AG04450 (cell line): Measurements from ENCODE around the gene FBXW7. TPM values are rescaled to one million over a fixed set of nuclear protein-coding genes. Genes with fewer than 3 reads are reported as not detected.

Experiments
- CTCF ChIA-PET: fragments of 300-600, 350-600 bp; formaldehyde crosslinking; extraction: SDS; loops from one replicate; lab custom pipeline; 2022; ENCODE audit warnings: antibody characterized with exemption, inconsistent platforms; lab: Charles Lee
- POLR2A ChIA-PET: fragments of 350-600 bp; formaldehyde crosslinking; extraction: SDS; loops from one replicate; lab custom pipeline; 2021; ENCODE audit warnings: antibody characterized with exemption, inconsistent platforms; lab: Yijun Ruan, JAX
- DNase-seq: peaks from one replicate; pipeline ENCODE4 v3.0.0-alpha.2; 2011; ENCODE audit warnings: low read depth, low spot score
- H3K27ac ChIP-seq: one replicate; pipeline ENCODE4 v1.5.1; 2012; ENCODE audit warnings: low read depth, low read length, control low read depth
- H3K27me3 ChIP-seq: one replicate; pipeline ENCODE4 v1.6.0; 2012; ENCODE audit warnings: low read length; ENCODE audit not compliant: control insufficient read depth, insufficient read depth
- H3K4me3 ChIP-seq: 2 replicates; pipeline ENCODE4 v1.5.1; 2011; ENCODE audit warnings: mild to moderate bottlenecking, low read depth, low read length, control low read depth
- H3K9me3 ChIP-seq: 2 replicates; pipeline ENCODE4 v1.5.1; 2012; ENCODE audit warnings: low read length; ENCODE audit not compliant: control insufficient read depth, insufficient read depth
- polyA plus RNA-seq: library from polyadenylated mRNA; depleted of rRNA; stranded (reverse); fragments of >200 nt; gene quantifications from 2 replicates; pipeline ENCODE4 v1.2.3, GENCODE V29; 2011
- TF ChIP-seq, protein P1 (sequence below): IDR thresholded peaks from 2 replicates; pipeline ENCODE4 v1.5.1; 2011; ENCODE audit warnings: low read depth, low read length, control low read depth, inconsistent platforms

Gene FBXW7
- polyA plus RNA-seq, 1 experiment = 16.3 TPM

DNA sequence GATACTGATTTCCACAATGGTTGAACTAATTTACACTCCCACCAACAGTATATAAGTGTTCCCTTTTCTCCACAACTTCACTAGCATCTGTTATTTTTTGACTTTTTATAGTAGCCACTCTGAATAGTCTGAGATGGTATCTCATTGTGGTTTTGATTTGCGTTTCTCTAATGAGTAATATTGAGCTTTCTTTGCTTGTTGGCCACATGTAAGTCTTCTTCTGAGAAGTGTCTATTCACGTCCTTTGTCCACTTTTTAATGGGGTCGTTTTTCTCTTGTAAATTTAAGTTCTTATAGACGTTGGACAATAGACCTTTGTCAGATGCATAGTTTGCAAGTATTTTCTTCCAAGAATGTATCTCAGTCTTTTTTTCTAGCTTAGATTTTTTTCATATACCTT is 10.0 kb downstream of the FBXW7 start:
- TF ChIP-seq, protein P1, sequence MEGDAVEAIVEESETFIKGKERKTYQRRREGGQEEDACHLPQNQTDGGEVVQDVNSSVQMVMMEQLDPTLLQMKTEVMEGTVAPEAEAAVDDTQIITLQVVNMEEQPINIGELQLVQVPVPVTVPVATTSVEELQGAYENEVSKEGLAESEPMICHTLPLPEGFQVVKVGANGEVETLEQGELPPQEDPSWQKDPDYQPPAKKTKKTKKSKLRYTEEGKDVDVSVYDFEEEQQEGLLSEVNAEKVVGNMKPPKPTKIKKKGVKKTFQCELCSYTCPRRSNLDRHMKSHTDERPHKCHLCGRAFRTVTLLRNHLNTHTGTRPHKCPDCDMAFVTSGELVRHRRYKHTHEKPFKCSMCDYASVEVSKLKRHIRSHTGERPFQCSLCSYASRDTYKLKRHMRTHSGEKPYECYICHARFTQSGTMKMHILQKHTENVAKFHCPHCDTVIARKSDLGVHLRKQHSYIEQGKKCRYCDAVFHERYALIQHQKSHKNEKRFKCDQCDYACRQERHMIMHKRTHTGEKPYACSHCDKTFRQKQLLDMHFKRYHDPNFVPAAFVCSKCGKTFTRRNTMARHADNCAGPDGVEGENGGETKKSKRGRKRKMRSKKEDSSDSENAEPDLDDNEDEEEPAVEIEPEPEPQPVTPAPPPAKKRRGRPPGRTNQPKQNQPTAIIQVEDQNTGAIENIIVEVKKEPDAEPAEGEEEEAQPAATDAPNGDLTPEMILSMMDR = no peak
- H3K27me3 ChIP-seq = no peaks in the 10 kb centered on the region
- DNase-seq = no peak
- H3K9me3 ChIP-seq = no peaks in the 10 kb centered on the region
- CTCF ChIA-PET = interaction anchor here (0.9 to 2.6 kb wide), 3 partner anchors 9 to 114 kb away, joined by 3 to 12 read pairs (median 9); no protein-coding TSS in a partner anchor
- POLR2A ChIA-PET = interaction anchor here (0.6 kb wide), 1 partner anchor 10 kb away, joined by 3 read pairs; no protein-coding TSS in a partner anchor
- H3K4me3 ChIP-seq = no peak overlapping the region
- no peak overlapping the region for H3K27ac ChIP-seq

DNA sequence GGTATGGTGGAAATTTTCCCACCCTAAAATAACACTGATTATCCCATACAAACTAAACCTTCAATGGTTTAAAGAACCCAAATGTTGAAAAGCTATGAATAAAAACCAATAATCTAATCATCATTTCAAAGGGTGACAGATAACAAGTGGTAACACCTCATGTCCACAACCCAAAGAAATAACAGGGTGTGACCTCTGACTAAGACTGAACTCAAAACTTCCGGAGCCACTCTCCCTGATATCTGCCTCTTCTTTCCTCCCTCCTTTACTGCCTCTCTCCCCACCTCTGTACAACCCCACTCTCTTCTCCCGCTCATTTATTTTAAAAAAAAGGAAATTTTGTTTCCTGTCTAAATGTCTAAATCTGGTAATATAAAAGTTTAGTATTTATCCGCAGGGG is 11.5 kb downstream of the FBXW7 start:
- CTCF ChIA-PET = interaction anchor here (1.9 kb wide), 1 partner anchor 23 kb away, joined by 9 read pairs; no protein-coding TSS in a partner anchor
- TF ChIP-seq, protein P1 = no peak
- no peaks in the 10 kb centered on the region for H3K27me3 ChIP-seq
- H3K9me3 ChIP-seq = no peaks in the 10 kb centered on the region
- POLR2A ChIA-PET = interaction anchor here (1.4 kb wide), 1 partner anchor 11 kb away, joined by 3 read pairs; the partner anchor contains the start of gene FBXW7
- DNase-seq = no peak
- no peak overlapping the region for H3K4me3 ChIP-seq
- no peak overlapping the region for H3K27ac ChIP-seq

DNA sequence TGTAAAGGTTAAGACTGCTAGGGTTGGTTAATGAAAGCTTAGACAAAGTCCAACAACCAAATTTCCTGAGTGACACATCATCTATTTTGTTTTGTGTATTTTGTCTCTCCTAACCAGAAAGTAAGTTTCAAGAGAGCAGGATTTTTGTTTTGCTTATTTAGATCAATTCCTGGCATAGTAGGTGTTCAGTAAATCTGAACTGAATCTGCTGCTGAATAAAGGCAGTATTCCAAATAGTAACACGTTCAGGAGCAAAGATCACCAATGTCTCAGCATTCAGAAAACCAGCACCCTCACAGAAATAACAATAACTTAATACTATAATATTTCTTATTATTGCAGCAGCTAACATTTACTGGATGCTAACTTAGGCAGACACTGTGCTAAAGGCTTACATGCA is 12.2 kb downstream of the FBXW7 start:
- no peaks in the 10 kb centered on the region for H3K27me3 ChIP-seq
- no peak overlapping the region for H3K4me3 ChIP-seq
- H3K9me3 ChIP-seq = no peaks in the 10 kb centered on the region
- CTCF ChIA-PET = interaction anchor here (1.9 kb wide), 1 partner anchor 22 kb away, joined by 9 read pairs; no protein-coding TSS in a partner anchor
- no peak for DNase-seq
- TF ChIP-seq, protein P1 = no peak
- H3K27ac ChIP-seq = no peak overlapping the region
- POLR2A ChIA-PET = interaction anchor here (1.4 kb wide), 1 partner anchor 12 kb away, joined by 3 read pairs; the partner anchor contains the start of gene FBXW7

DNA sequence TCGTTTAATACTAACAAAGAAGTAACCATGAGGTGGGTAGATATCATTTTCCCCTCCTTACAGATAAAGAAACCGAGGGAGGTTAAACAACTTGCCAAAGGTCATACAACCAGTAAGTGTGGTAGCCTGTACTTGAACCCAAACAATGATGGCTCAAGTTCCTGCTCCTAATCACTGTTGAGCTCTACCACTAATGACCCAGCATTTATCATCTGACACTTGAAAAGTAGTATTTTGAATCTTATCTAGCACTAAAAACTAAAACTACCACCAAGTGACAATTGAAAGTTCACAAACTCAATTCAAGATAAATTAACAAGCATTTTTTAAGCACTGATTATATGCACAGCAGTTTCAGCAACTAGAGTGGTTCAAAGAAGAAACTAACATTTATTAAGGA is 13.1 kb downstream of the FBXW7 start:
- H3K27ac ChIP-seq = no peak overlapping the region
- no peak overlapping the region for H3K4me3 ChIP-seq
- POLR2A ChIA-PET = no interaction called here
- TF ChIP-seq, protein P1 = no peak
- no peaks in the 10 kb centered on the region for H3K9me3 ChIP-seq
- no peak for DNase-seq
- CTCF ChIA-PET = interaction anchor here (0.7 to 1.9 kb wide), 4 partner anchors 21 to 118 kb away, joined by 3 to 11 read pairs (median 6); no protein-coding TSS in a partner anchor
- no peaks in the 10 kb centered on the region for H3K27me3 ChIP-seq

DNA sequence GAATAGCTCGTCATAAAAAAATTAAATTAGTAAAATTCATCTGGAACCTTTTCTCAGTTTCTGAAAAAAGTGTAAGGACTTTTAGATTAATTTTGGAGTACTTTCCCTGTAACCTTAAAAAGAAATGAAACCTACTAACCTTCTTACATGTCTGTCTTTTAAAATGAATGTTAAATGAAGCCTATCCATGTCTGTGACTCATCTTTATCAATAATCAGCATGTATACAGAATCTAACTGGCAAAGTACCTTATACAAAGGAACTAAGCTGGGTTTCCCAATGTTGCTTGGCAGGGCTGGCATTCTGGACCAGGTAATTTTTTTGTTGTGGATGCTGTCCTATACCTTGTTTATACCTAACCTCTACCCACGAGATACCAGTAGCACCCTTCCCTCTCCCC is 13.6 kb downstream of the FBXW7 start:
- ChIA-PET POLR2A (no interaction called here), CTCF (interaction anchor here (0.9 to 1.4 kb wide), 2 partner anchors 21 to 118 kb away, joined by 3 to 11 read pairs; no protein-coding TSS in a partner anchor)
- Histone ChIP-seq H3K9me3 (no peaks in the 10 kb centered on the region), H3K27ac (no peak overlapping the region), H3K4me3 (no peak overlapping the region), H3K27me3 (no peaks in the 10 kb centered on the region)
- DNase-seq = no peak
- TF ChIP-seq, protein P1 = no peak
